RWPE2 (cell line): ENCODE results near the gene RPGR.

Experiments
- ATAC-seq: fragments of 200-7000 bp; cut with Tn5 transposase; 3 replicates; pipeline ENCODE4 v1.9.1; 2021; ENCODE audit warnings: low read depth
- DNase-seq: peaks from one replicate; pipeline ENCODE4 v3.0.0-alpha.2; 2020; ENCODE audit warnings: low spot score
- H3K27ac ChIP-seq: fragments of 450-650 bp; 2 replicates; pipeline ENCODE4 v1.5.1; 2017; ENCODE audit warnings: mild to moderate bottlenecking; ENCODE audit not compliant: poor library complexity, severe bottlenecking
- H3K27me3 ChIP-seq: fragments of 250-450 bp; sonication (Bioruptor Pico); 2 replicates; pipeline ENCODE4 v1.5.1; 2021; ENCODE audit warnings: mild to moderate bottlenecking, moderate library complexity; ENCODE audit not compliant: insufficient read depth, poor library complexity, severe bottlenecking
- H3K36me3 ChIP-seq: fragments of 250-450 bp; sonication (Bioruptor Pico); 2 replicates; pipeline ENCODE4 v1.5.1; 2020; ENCODE audit warnings: low read depth, mild to moderate bottlenecking, moderate library complexity
- H3K4me1 ChIP-seq: fragments of 250-450 bp; sonication (Bioruptor Pico); 2 replicates; pipeline ENCODE4 v1.5.1; 2021; ENCODE audit warnings: mild to moderate bottlenecking, moderate library complexity; ENCODE audit not compliant: insufficient read depth, poor library complexity, severe bottlenecking
- H3K4me3 ChIP-seq: fragments of 250-450 bp; sonication (Bioruptor Pico); 2 replicates; pipeline ENCODE4 v1.5.1; 2021; ENCODE audit warnings: mild to moderate bottlenecking, moderate library complexity; ENCODE audit not compliant: severe bottlenecking
- H3K9me3 ChIP-seq: fragments of 250-450 bp; sonication (Bioruptor Pico); 2 replicates; pipeline ENCODE4 v1.5.1; 2021; ENCODE audit warnings: mild to moderate bottlenecking, moderate library complexity; ENCODE audit not compliant: severe bottlenecking
- TF ChIP-seq, protein P1 (sequence below): fragments of 450-650 bp; IDR thresholded peaks from one replicate; pipeline ENCODE4 v1.5.1; 2017; ENCODE audit warnings: mild to moderate bottlenecking, moderate library complexity; ENCODE audit not compliant: poor library complexity, severe bottlenecking

RPGR gene

DNA sequence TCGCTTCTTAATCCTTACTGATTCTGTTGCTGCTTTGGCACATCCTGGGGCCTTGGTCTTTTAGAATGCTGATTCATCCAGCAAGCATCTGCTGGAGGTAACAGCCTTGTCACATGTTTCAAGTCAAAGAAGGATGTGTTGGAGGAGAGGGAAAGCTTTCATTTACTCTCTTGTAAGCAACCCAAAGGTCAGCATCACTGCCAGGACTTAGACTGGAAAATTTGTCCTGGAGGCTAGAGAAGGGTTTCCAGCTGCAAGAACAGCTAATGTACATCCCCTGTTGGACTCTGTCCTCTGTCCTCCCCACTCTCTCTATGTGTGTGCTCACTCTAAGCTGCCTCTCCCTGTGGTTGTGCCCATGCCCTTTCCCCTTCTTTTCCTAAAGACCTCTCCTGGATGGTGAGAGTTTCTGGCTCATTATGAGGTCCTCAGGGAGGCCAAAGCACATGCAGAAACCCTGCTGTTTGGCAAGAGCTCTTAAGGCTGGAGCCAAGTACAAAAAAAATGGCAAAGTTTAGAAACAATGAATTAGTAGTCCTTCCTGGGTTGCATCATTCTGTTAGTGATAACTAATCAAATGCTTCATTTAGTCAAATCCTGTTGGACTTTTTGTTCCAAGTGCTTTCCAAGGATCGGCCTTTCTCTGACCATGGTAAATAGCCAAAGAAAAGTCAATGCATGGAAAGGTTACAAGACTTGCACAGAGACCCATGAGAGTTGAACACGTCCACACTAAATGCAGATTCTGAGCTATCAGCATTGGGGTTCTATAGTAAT, 93.2 kb downstream of the RPGR start:
- no peaks in the 10 kb centered on the region for H3K36me3 ChIP-seq
- H3K4me3 ChIP-seq: no peak overlapping the region
- no peaks in the 10 kb centered on the region for H3K27me3 ChIP-seq
- no peaks in the 10 kb centered on the region for H3K9me3 ChIP-seq
- H3K4me1 ChIP-seq: no peaks in the 10 kb centered on the region
- ATAC-seq (peak; percentile 45; the same call in 1 of the 3 replicates), DNase-seq (no peak)
- no peak overlapping the region for H3K27ac ChIP-seq
- TF ChIP-seq, protein P1, sequence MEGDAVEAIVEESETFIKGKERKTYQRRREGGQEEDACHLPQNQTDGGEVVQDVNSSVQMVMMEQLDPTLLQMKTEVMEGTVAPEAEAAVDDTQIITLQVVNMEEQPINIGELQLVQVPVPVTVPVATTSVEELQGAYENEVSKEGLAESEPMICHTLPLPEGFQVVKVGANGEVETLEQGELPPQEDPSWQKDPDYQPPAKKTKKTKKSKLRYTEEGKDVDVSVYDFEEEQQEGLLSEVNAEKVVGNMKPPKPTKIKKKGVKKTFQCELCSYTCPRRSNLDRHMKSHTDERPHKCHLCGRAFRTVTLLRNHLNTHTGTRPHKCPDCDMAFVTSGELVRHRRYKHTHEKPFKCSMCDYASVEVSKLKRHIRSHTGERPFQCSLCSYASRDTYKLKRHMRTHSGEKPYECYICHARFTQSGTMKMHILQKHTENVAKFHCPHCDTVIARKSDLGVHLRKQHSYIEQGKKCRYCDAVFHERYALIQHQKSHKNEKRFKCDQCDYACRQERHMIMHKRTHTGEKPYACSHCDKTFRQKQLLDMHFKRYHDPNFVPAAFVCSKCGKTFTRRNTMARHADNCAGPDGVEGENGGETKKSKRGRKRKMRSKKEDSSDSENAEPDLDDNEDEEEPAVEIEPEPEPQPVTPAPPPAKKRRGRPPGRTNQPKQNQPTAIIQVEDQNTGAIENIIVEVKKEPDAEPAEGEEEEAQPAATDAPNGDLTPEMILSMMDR: no peak

GRCh38 chrX:38232079-38232686, 95.1 kb downstream of the RPGR start:
- no peak overlapping the region for H3K4me3 ChIP-seq
- TF ChIP-seq, protein P1: no peak
- no peaks in the 10 kb centered on the region for H3K27me3 ChIP-seq
- no peaks in the 10 kb centered on the region for H3K9me3 ChIP-seq
- H3K36me3 ChIP-seq: no peaks in the 10 kb centered on the region
- no peak for DNase-seq
- H3K27ac ChIP-seq: no peak overlapping the region
- no peak for ATAC-seq
- H3K4me1 ChIP-seq: no peaks in the 10 kb centered on the region

DNA sequence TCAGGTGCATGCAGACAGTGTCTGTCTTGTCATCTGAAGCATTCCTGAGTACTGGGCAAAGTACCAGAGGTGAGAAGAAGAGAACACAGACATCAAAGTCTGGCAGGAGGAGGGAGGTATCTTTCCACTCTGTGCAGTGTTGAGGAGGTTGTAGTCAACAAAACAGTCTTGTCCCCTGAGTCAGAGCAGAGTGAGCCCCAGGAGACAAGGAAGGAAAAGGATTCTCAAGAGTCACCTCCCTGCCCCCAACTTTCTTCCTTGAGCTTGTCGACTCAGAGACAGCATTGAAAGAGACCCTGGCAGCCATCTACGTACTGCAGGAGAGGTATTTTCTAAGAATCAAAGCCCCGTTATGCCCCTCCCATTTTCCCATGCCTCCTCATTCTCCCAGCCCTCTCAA, 102.2 kb downstream of the RPGR start:
- H3K4me3 ChIP-seq: no peak overlapping the region
- no peak for ATAC-seq
- DNase-seq: no peak
- no peaks in the 10 kb centered on the region for H3K27me3 ChIP-seq
- no peaks in the 10 kb centered on the region for H3K36me3 ChIP-seq
- H3K27ac ChIP-seq: no peak overlapping the region
- no peaks in the 10 kb centered on the region for H3K4me1 ChIP-seq
- TF ChIP-seq, protein P1: no peak
- no peaks in the 10 kb centered on the region for H3K9me3 ChIP-seq

GRCh38 chrX:38224160-38224559, 103.1 kb downstream of the RPGR start:
- H3K36me3 ChIP-seq: no peaks in the 10 kb centered on the region
- ATAC-seq (no peak), DNase-seq (no peak)
- no peaks in the 10 kb centered on the region for H3K27me3 ChIP-seq
- no peaks in the 10 kb centered on the region for H3K4me1 ChIP-seq
- no peak overlapping the region for H3K4me3 ChIP-seq
- no peak overlapping the region for H3K27ac ChIP-seq
- no peaks in the 10 kb centered on the region for H3K9me3 ChIP-seq
- TF ChIP-seq, protein P1: no peak
